GM13976 (cell line): Measurements from ENCODE around the gene GPATCH4.
"Not testable (repeated sequence)": the region's sequence is repeated elsewhere in the genome, so short reads cannot be mapped to it uniquely, and the experiment has no call there.

Experiments used
- DNase-seq: peaks from one replicate; pipeline ENCODE4 v3.0.0; 2012; ENCODE audit warnings: low spot score
- CTCF ChIP-seq: IDR thresholded peaks from 2 replicates; pipeline ENCODE4 v1.5.1; 2012; ENCODE audit warnings: borderline replicate concordance, mild to moderate bottlenecking; ENCODE audit not compliant: insufficient read depth; ENCODE audit errors: extremely low read depth, missing control alignments, control extremely low read depth
- in situ Hi-C: fragments of 300-500 bp; cut with MboI; formaldehyde crosslinking; loops from one replicate; pipeline ENCODE4 v1.12.0; 2022; ENCODE audit warnings: low sequenced_read_pairs, mixed read lengths, inconsistent platforms; ENCODE audit not compliant: unreplicated experiment

Gene GPATCH4

DNA sequence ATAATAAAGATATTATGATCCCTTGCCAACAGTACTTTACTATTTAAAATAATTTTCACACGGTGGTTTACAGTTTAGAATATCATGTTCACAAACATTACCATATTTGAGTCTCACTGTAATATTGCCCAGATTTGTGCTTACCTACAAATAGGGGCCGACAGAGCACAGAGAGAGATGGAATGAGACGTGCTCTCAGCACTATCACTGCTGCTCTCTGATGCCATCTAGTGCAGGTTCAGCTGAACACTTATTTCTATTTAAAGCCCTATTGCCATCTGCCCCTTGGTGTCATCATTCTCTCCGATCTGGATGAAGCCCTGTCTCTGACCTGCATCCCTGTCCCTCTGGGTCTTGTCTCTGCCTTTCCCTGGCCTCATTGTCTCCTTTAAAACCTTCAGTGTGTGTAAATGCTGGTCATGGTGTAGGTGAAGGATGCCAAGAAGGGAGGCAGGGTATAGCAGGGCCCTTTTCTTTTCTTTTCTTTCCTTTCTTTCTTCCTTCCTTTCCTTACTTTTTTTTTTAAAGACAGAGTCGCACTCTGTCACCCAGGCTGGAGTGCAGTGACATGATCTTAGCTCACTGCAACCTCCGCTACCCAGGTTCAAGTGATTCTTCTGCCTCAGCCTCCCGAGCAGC is 6.9 kb upstream of the GPATCH4 start:
- in situ Hi-C loops = loop anchor here (5.0 to 10.0 kb wide), 2 partner anchors 151 to 223 kb away; no protein-coding TSS in a partner anchor
- peak; percentile 66 for TF ChIP-seq CTCF
- peak; percentile 71 for DNase-seq

GRCh38 chr1:156607344-156607743 is 6.1 kb upstream of the GPATCH4 start:
- DNase-seq = not testable (repeated sequence)
- in situ Hi-C loops = loop anchor here (5.0 to 10.0 kb wide), 2 partner anchors 150 to 223 kb away; no protein-coding TSS in a partner anchor

- in situ Hi-C loops = loop anchor here (10.0 kb wide), 1 partner anchor 218 kb away; no protein-coding TSS in a partner anchor
- no peak for DNase-seq
- TF ChIP-seq CTCF = peak; percentile 43
Observed at GRCh38 chr1:156602557-156602993, 1.3 kb upstream of the GPATCH4 start.

DNA sequence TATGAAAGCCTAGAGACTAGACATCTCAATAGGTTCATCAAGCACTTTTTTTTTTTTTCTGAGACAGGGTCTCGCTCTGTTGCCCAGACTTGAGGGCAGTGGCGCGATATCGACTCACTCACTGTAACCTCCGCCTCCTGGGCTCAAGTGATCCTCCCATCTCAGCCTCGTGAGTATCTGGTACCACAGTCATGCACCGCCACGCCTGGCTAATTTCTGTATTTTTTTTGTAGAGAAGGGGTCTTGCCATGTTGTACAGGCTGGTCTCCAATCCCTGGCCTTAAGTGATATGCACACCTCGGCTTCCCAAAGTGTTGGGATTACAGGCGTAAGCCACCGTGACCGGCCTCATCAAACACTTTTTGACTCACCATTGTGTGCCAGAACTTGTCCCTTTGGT is 613 bp upstream of the GPATCH4 start:
- in situ Hi-C loops = loop anchor here (10.0 kb wide), 1 partner anchor 217 kb away; no protein-coding TSS in a partner anchor
- DNase-seq = no peak
- TF ChIP-seq CTCF = no peak

DNA sequence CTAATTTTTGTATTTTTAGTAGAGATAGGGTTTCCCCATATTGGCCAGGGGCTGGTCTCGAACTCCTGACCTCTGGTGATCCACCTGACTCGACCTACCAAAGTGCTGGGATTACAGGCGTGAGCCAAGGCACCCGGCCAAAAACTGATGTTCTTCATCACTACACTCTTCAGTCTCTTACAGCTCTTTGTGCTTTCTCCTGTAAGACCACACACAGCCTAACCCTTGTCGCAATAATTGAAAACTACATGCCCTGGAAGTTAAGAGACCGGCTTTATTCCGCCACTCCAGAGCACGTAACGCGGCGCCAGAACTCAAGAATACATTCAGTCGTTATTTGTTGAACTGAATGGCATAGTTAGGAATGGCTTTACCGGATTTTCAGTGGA is 552 bp downstream of the GPATCH4 start:
- in situ Hi-C loops = loop anchor here (10.0 kb wide), 1 partner anchor 216 kb away; no protein-coding TSS in a partner anchor
- TF ChIP-seq CTCF = no peak
- DNase-seq = no peak

DNA sequence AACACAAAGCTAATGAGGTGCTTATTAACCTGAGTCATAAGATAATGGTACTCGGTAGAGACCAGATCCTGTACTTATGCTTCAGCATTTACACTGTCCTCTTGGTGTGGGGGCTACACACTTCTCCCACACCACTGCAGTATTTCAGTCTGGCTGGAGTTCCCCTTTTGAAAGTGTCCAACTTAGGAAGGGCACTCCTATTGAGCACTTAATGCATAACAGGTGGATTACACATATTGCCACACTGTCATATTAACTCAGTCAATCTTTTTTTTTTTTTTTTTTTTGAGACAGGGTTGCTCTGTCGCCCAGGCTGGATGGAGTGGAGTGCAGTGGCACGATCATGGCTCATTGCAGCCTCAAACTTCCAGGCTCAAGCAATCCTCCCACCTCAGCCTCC is 1.5 kb downstream of the GPATCH4 start:
- TF ChIP-seq CTCF = peak; percentile 7
- DNase-seq = peak; percentile 48
- in situ Hi-C loops = loop anchor here (10.0 kb wide), 1 partner anchor 215 kb away; no protein-coding TSS in a partner anchor

DNA sequence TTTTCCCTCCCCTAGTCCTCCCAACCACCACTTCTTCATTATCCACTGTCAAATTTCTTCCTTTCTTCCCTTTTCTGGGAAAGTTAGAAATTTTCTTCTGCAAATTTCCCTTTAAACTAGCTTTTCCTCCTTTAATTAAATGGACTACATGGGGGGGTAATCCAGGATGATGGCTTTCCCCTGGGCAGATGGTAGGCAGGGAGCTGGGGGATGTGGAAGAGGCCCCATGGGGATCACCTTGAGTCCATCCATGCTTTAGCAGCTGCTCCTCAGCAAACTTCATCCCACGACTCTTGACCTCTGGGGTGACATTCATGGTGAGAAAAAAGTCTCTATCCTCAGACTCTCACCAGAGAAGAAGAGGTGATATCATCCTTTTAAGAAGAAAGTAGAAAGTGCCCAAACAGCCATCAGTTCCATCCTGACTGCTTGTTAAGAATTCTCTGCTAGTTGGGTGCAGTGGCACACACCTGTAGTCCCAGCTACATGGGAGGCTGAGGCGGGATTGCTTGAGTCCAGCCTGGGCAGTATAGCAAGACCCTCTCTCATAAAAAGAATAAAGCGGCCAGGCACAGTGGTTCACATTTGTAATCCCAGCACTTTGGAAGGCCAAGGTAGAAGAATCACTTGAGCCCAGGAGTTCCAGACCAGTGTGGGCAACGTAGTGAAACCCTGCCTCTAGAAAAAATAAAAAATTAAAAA is 2.4 kb downstream of the GPATCH4 start:
- DNase-seq = no peak
- no peak for TF ChIP-seq CTCF
- in situ Hi-C loops = no loop called here
